SK-N-SH (cell line): ENCODE results near the gene EXOC4. TPM values are rescaled to one million over a fixed set of nuclear protein-coding genes. Genes with fewer than 3 reads are reported as not detected.

Experiments used
- CTCF ChIA-PET: fragments of 300-600, 350-600 bp; formaldehyde crosslinking; extraction: SDS; loops from one replicate; lab custom pipeline; 2021; lab: Yijun Ruan, JAX
- POLR2A ChIA-PET: fragments of 350-600 bp; sonication (Branson Sonifier 250); formaldehyde crosslinking; extraction: SDS; loops from one replicate; lab custom pipeline; 2020; ENCODE audit warnings: antibody characterized with exemption, inconsistent platforms; lab: Yijun Ruan, JAX
- DNase-seq: peaks from one replicate; pipeline ENCODE4 v3.0.0; 2012
- H2AFZ ChIP-seq: fragments of 200-600 bp; sonication (generic); 2 replicates; pipeline ENCODE4 v1.8.1; 2016; ENCODE audit warnings: antibody characterized with exemption, mild to moderate bottlenecking, low read depth
- H3F3A ChIP-seq: fragments of 200-600 bp; sonication (generic); replicated peaks from 2 replicates; pipeline ENCODE3; 2016; ENCODE audit warnings: antibody characterized with exemption, mild to moderate bottlenecking; ENCODE audit not compliant: insufficient read depth
- H3K27ac ChIP-seq, 2 experiments: fragments of 200-500 bp in 1 of 2; fragments of 200-600 bp in 1 of 2; sonication (Bioruptor generic) in 1 of 2; sonication (generic), shearing (Covaris generic) in 1 of 2; 2 replicates each; pipeline versions ENCODE4 v1.5.1 to v1.6.1; 2014 to 2016; ENCODE audit warnings: low read depth in 2 of 2, inconsistent platforms in 1 of 2, low read length in 1 of 2, mild to moderate bottlenecking in 1 of 2, mixed read lengths in 1 of 2
- H3K27me3 ChIP-seq: fragments of 200-600 bp; sonication (generic), shearing (Covaris generic); 2 replicates; pipeline ENCODE4 v1.6.1; 2016; ENCODE audit warnings: mixed run types; ENCODE audit not compliant: insufficient read depth
- H3K36me3 ChIP-seq, 2 experiments: fragments of 200-500 bp in 1 of 2; fragments of 200-600 bp in 1 of 2; sonication (Bioruptor generic) in 1 of 2; sonication (generic) in 1 of 2; replicated peaks in 1 of 2; 2 replicates each; pipeline versions ENCODE3 to v1.5.1; 2014 to 2016; ENCODE audit warnings: low read length in 1 of 2, mild to moderate bottlenecking in 1 of 2; ENCODE audit not compliant: insufficient read depth in 2 of 2, control insufficient read depth in 1 of 2
- H3K4me1 ChIP-seq, 2 experiments: fragments of 200-500 bp in 1 of 2; fragments of 200-600 bp in 1 of 2; sonication (Bioruptor generic) in 1 of 2; sonication (generic), shearing (Covaris generic) in 1 of 2; 2 replicates each; pipeline versions ENCODE4 v1.5.1 to v1.6.1; 2014 to 2016; ENCODE audit warnings: low read depth in 1 of 2, low read length in 1 of 2, mixed run types in 1 of 2; ENCODE audit not compliant: insufficient read depth in 2 of 2, control insufficient read depth in 1 of 2
- H3K4me2 ChIP-seq: fragments of 200-600 bp; sonication (generic), shearing (Covaris generic); 2 replicates; pipeline ENCODE4 v1.6.1; 2017; ENCODE audit warnings: mixed run types
- H3K4me3 ChIP-seq, 2 experiments: fragments of 200-500 bp in 1 of 2; fragments of 200-600 bp in 1 of 2; sonication (Bioruptor generic) in 1 of 2; sonication (generic), shearing (Covaris generic) in 1 of 2; 2 replicates each; pipeline versions ENCODE4 v1.5.1 to v1.8.1; 2014 to 2016; ENCODE audit warnings: low read depth in 2 of 2, inconsistent platforms in 1 of 2, low read length in 1 of 2, mild to moderate bottlenecking in 1 of 2, mixed read lengths in 1 of 2, moderate library complexity in 1 of 2
- H3K79me2 ChIP-seq: fragments of 200-600 bp; sonication (generic); 2 replicates; pipeline ENCODE4 v1.8.1; 2017; ENCODE audit warnings: mild to moderate bottlenecking; ENCODE audit not compliant: insufficient read depth
- H3K9ac ChIP-seq: fragments of 200-600 bp; sonication (generic); 2 replicates; pipeline ENCODE4 v1.6.1; 2017; ENCODE audit warnings: mixed run types
- H3K9me2 ChIP-seq: fragments of 200-600 bp; sonication (generic); 2 replicates; pipeline ENCODE4 v1.6.1; 2017; ENCODE audit warnings: mixed run types
- H3K9me3 ChIP-seq: fragments of 200-600 bp; sonication (generic); 2 replicates; pipeline ENCODE4 v1.6.1; 2017; ENCODE audit warnings: mixed run types, mild to moderate bottlenecking, moderate library complexity
- H4K20me1 ChIP-seq: fragments of 200-600 bp; sonication (generic); 2 replicates; pipeline ENCODE4 v1.6.1; 2017; ENCODE audit warnings: mild to moderate bottlenecking, mixed run types; ENCODE audit not compliant: insufficient read depth
- CTCF ChIP-seq: fragments of 200-600 bp; sonication (generic); IDR thresholded peaks from 2 replicates; pipeline ENCODE4 v1.6.1; 2017; ENCODE audit warnings: antibody characterized with exemption, mild to moderate bottlenecking, moderate library complexity
- EP300 ChIP-seq, 2 experiments: IDR thresholded peaks; 2 replicates each; pipeline versions ENCODE4 v1.4.0 to v1.6.1; 2012; ENCODE audit warnings: borderline replicate concordance in 1 of 2, low read depth in 1 of 2, low read length in 1 of 2
- FOSL2 ChIP-seq: IDR thresholded peaks from 2 replicates; pipeline ENCODE4 v1.4.0; 2012; ENCODE audit warnings: low read depth, mild to moderate bottlenecking, moderate library complexity, borderline replicate concordance
- GABPA ChIP-seq: IDR thresholded peaks from 2 replicates; pipeline ENCODE4 v1.4.0; 2012; ENCODE audit warnings: low read depth, mild to moderate bottlenecking
- GATA2 ChIP-seq: sonication (generic); formaldehyde crosslinking; IDR thresholded peaks from 2 replicates; pipeline ENCODE4 v1.5.0; 2020; ENCODE audit warnings: mild to moderate bottlenecking, missing genetic modification reagents
- MEF2A ChIP-seq: IDR thresholded peaks from 2 replicates; pipeline ENCODE4 v1.4.0; 2012; ENCODE audit warnings: low read depth, borderline replicate concordance
- NFIC ChIP-seq: IDR thresholded peaks from 2 replicates; pipeline ENCODE4 v1.4.0; 2012; ENCODE audit warnings: borderline replicate concordance
- PBX3 ChIP-seq: IDR thresholded peaks from 2 replicates; pipeline ENCODE4; 2012
- RAD21 ChIP-seq: IDR thresholded peaks from 2 replicates; pipeline ENCODE4 v1.6.1; 2012; ENCODE audit warnings: mild to moderate bottlenecking, low read length
- REST ChIP-seq: IDR thresholded peaks from 2 replicates; pipeline ENCODE4 v1.6.1; 2012; ENCODE audit warnings: mild to moderate bottlenecking, low read depth, low read length, moderate library complexity
- SIN3A ChIP-seq: IDR thresholded peaks from 2 replicates; pipeline ENCODE4 v1.6.1; 2012; ENCODE audit warnings: low read depth, mild to moderate bottlenecking, low read length, moderate library complexity, borderline replicate concordance
- SMC3 ChIP-seq: IDR thresholded peaks from 2 replicates; pipeline ENCODE4 v1.6.1; 2012; ENCODE audit warnings: low read depth, low read length, improper control_type of control experiment
- WGBS: methylation state at CpG from one replicate; pipeline ENCODE4 v1.1.6; 2017; ENCODE audit warnings: low lambda C conversion rate; 5-methylcytosine and 5-hydroxymethylcytosine counted together
- polyA plus RNA-seq, 3 experiments: library from polyadenylated mRNA; depleted of rRNA; stranded (reverse); fragments of >200 nt; gene quantifications; 2 replicates each; pipeline ENCODE4 v1.2.3, GENCODE V29; 2012

Gene EXOC4
- polyA plus RNA-seq, 1 of the 3 experiments (the other 2 are of a cell fraction), result 37.3 TPM

DNA sequence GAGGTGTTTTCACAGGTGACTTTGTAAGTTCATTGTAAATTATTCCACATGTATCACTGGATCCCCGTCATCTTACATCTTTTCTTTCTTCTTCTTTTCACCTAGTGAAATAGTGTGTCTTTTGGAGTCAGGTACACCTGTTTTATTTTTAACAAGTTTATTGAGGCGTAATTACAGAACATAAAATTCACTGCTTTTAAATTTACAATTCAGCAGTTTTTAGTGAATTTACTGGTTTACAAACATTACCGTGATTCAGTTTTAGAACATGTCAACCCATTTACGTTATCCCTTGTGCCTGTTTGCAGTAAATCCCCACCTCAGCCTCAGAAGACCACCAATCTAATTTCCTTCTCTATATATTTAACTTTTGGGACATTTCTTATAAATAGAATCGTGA is 256.9 kb downstream of the EXOC4 start:
- TF ChIP-seq GATA2 (CRISPR knock-in tag), result no peak
- H3K9me3 ChIP-seq, result no peaks in the 10 kb centered on the region
- peaks cover 0 to 6% of the 10 kb centered on the region in 2 experiments; a peak in 2 of 4 replicates for H3K4me1 ChIP-seq
- H2AFZ ChIP-seq, result no peak overlapping the region
- no peaks in the 10 kb centered on the region for H3F3A ChIP-seq
- H3K9me2 ChIP-seq, result no peaks in the 10 kb centered on the region
- no peak overlapping the region for H3K4me3 ChIP-seq
- no peak overlapping the region for H3K4me2 ChIP-seq
- no peak overlapping the region for H3K9ac ChIP-seq
- 93% methylated on average over 5 of the region's 5 CpGs for WGBS
- H3K27ac ChIP-seq, result no peak overlapping the region
- ChIA-PET POLR2A (no interaction called here), CTCF (no interaction called here)
- H3K27me3 ChIP-seq, result no peaks in the 10 kb centered on the region
- no peaks in the 10 kb centered on the region for H4K20me1 ChIP-seq
- peaks cover 0 to 8% of the 10 kb centered on the region in 2 experiments for H3K36me3 ChIP-seq
- DNase-seq, result no peak
- H3K79me2 ChIP-seq, result peaks cover 7% of the 10 kb centered on the region; the same call in 1 of the 2 replicates

- 94% methylated on average over 4 of the region's 4 CpGs for WGBS
- H3K79me2 ChIP-seq, result peaks cover 7% of the 10 kb centered on the region; the same call in 1 of the 2 replicates
- no peaks in the 10 kb centered on the region for H3K9me3 ChIP-seq
- no peak overlapping the region for H3K9ac ChIP-seq
- no peak overlapping the region for H3K4me3 ChIP-seq
- no peaks in the 10 kb centered on the region for H3K27me3 ChIP-seq
- no peaks in the 10 kb centered on the region for H3K9me2 ChIP-seq
- H3K27ac ChIP-seq, result no peak overlapping the region
- H3K36me3 ChIP-seq, result peaks cover 0 to 8% of the 10 kb centered on the region in 2 experiments
- no peak overlapping the region for H2AFZ ChIP-seq
- POLR2A ChIA-PET, result no interaction called here
- no peak for DNase-seq
- H3K4me2 ChIP-seq, result no peak overlapping the region
- H4K20me1 ChIP-seq, result no peaks in the 10 kb centered on the region
- no peaks in the 10 kb centered on the region; a peak in 1 of 4 replicates for H3K4me1 ChIP-seq
- TF ChIP-seq PBX3 (no peak), SMC3 (no peak), GABPA (no peak), FOSL2 (no peak), REST (no peak), NFIC (no peak), MEF2A (no peak), SIN3A (no peak), CTCF (no peak), RAD21 (no peak), EP300 (IDR thresholded peaks at IDR 0.05; ENCODE audit: borderline replicate concordance in 1 of 2, low read depth in 1 of 2, low read length in 1 of 2) (no peak)
- H3F3A ChIP-seq, result no peaks in the 10 kb centered on the region
- CTCF ChIA-PET, result no interaction called here
Measured at GRCh38 chr7:133510326-133511055, 257.6 kb downstream of the EXOC4 start.
